GM19193 (cell line): ENCODE results near the gene EP400.
A peak's percentile ranks its signal among the peaks of the same experiment; 100 is the strongest.

Source experiments
- POLR2A ChIP-seq: IDR thresholded peaks from 4 replicates; pipeline ENCODE4 v1.6.1; 2011; ENCODE audit not compliant: insufficient read depth, insufficient read length; ENCODE audit errors: extremely low read depth

The EP400 gene

GRCh38 chr12:131949431-131950181 lies at the start of gene EP400:
Gene EP400, plus strand, starts transcription at chr12:131949942. Its CDS starts 10,678 bp downstream, at chr12:131960620.
- peak; percentile 80 for TF ChIP-seq POLR2A

GRCh38 chr12:131900397-131900796 lies 49.3 kb upstream of the EP400 start:
- no peak for TF ChIP-seq POLR2A

DNA sequence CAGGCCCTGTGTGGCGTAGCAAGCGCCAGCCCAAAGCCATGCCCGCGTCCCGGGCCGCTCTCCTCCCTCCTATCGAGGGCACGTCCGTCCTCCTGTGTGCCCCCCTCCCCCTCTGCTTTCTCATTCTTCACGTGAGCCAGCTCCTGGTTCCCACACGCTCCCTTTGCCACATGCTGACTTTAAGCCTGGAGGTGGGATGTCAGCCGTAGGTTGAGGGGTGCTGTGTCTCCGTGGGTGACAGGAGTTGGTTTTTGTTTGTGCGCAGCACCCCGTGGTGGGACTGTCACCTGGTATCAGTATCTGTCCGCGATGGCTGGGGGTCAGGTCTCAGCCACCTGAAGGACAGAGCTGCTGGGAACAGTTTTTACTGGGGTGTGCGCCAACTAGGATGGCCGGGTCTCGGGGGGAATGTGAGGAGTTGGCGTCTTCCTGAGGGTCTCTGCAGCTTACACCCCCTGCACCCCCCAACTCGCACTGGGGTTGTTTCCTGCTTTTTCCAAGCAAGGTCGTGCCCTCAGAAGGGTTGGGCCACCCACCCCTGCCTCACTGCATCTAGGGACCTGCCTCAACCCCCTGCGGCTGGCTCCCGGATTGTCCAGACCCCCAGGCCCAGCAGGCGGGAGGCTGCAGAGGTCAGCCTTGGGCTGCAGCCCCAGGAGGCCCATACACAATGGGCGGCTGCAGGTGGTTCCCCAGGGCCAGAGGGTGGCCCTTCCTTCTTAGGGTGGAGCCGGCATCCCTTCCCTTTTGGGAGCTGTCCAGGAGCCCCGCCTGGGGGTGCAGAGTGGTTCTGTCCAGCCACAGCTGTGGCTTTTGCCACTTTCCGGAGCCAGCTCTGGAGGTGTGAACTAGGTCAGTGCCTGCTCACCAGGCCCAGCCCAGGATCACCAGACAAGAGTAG lies 48.1 kb upstream of the EP400 start:
- TF ChIP-seq POLR2A, result no peak

GRCh38 chr12:131902332-131903241 lies 47.2 kb upstream of the EP400 start:
- no peak for TF ChIP-seq POLR2A

DNA sequence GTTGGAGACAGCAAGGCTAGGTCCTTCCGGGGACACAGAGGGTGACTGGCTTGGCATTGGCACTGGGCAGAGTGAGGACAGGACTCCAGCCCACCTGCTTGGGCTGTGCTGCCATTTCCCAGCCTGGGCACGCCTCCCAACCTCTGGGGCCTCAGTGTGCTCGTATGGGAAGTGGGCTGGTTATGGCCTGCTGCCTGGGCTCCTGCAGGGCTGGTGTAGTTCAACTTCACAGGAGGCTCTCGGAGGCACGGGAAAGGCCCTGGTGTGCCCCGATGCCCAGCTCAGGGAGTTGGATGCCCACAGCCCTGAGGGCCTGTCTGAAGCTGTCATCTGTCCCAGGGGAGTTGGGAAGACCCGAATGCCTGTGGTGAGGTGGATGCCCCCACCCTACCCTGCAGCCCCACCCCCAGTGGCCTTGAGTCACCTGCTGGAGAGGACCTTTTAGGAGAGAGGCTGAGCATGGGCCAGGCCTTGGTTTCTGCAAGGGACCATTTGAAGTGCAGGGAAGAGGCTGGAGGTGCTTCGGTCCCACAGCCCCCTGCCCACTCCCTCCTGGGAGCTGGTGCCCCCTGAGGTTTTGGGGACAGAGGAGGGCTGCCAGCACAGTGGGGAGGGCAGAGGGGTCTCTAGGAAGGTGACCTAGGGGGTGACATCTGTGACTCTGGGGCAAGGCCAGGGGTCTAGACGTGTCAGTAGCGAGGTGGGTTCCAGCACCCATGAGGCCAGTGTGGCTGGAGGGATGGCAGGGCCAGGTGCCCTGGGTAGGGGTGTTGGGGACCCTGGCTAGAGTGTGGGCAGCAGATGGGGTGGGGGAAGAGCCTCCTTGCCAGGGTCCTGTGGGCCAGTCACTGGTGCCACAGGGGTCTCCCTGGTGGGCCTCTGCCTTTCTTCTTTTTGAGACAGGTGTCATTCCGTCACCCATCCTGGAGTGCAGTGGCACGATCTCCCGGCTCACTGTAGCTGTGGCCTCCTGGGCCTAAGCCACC lies 46.2 kb upstream of the EP400 start:
- no peak for TF ChIP-seq POLR2A

- no peak for TF ChIP-seq POLR2A
These were observed 45.4 kb upstream of the EP400 start for GRCh38 chr12:131904346-131904745.

- no peak for TF ChIP-seq POLR2A
These were observed 44.6 kb upstream of the EP400 start for GRCh38 chr12:131905081-131905629.

DNA sequence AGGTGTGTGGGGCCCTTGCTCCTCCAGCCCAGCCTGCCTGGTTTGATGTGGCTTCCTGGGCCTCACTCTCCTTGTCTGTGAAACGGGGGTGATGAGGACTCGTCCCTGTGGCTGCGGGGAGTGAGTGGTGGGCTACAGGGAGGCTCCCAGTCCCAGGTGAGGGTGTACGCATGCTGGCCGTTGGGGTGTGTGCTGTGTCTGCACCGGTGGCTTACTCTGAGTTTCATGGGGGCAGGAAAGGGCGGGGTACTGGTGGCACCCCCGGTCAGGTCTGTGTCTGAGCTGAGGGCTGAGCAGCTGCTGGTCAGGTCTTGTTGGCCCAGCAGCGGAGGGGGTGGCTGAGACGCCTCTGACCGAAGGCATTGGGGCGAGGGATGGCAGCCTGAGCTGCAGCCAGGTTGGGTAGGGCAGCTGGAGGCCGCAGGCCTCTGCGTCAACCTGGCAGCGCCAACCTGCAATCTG lies 44.1 kb upstream of the EP400 start:
- no peak for TF ChIP-seq POLR2A

GRCh38 chr12:131907379-131908091 lies 42.2 kb upstream of the EP400 start:
- TF ChIP-seq POLR2A, result no peak

GRCh38 chr12:131908092-131909080 lies 41.4 kb upstream of the EP400 start:
- no peak for TF ChIP-seq POLR2A

DNA sequence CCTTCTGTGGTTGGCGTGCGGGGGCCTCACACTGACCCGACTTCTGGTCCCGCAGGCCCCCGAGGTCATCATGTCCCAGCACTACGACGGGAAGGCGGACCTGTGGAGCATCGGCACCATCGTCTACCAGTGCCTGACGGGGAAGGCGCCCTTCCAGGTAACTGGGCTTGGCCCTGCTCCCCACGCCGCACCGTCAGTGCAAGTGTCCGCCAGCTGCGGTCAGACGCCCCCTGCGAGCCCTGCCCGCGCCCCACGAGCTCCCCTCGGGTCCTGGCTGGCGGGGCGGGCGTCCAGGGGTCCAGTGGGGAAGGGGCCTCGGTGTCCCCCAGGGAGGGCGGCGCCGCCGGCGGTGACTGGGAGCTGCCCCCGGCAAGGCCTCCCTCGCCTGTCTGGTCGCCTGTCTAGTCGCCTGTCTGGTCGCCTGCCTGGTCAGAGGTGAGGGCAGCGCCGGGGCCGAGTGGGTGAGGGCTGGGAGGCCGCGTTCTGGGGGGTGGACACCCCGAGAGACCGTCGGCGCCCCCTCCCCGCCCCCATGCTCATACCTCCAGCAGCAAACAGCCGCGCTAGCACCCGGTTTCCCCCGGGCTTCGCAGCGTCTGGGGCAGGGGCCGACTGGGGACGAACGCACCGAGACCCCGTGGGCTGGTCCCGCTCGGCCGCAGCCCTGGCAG lies 40.5 kb upstream of the EP400 start:
- TF ChIP-seq POLR2A, result no peak
